GM18909 (cell line): Measurements from ENCODE around the gene C6orf47.
A peak's percentile ranks its signal among the peaks of the same experiment; 100 is the strongest.

Experiments
- ATAC-seq: cut with Tn5 transposase; IDR thresholded peaks from one replicate; pipeline ENCODE4 v1.9.1; 2021; ENCODE audit warnings: mild to moderate bottlenecking; ENCODE audit not compliant: unreplicated experiment, poor library complexity

Gene C6orf47

DNA sequence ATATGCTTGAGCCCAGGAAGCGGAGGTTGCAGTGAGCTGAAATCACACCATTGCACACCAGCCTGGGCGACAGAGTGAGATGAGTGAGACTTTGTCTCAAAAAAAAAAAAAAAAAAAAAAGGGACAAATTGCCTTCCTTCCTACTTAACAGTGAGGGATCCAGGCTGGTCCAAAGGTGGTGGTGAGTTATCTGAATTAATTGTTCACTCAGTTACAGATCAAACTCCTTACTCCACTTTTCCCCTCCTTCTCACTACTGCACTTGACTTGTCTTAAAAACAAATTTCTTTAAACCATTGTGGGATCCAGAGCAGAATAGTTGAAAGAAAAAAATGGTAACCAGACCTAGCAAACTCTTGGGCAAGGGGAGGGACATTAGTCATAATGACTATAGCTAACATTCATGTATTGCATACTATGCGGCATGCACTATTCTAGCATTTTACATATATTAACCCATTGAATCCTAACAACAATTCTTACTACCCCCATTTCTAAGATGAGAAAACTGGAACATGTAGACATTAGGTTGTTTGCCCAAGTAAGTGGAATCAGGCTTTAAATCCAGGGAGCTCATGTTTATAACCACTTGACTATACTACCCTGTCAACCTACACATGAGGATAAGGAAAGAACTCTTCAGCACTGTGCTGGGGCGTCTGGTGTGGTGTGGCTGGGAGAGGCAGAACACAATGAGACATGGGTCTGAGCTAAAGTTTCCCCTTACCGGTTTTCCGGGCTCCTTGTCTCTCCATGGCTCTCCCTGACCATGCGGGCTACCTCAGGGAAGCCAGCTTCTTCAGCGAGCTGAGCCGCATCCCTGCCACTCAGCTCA lies 2.8 kb upstream of the C6orf47 start:
- no peak for ATAC-seq

DNA sequence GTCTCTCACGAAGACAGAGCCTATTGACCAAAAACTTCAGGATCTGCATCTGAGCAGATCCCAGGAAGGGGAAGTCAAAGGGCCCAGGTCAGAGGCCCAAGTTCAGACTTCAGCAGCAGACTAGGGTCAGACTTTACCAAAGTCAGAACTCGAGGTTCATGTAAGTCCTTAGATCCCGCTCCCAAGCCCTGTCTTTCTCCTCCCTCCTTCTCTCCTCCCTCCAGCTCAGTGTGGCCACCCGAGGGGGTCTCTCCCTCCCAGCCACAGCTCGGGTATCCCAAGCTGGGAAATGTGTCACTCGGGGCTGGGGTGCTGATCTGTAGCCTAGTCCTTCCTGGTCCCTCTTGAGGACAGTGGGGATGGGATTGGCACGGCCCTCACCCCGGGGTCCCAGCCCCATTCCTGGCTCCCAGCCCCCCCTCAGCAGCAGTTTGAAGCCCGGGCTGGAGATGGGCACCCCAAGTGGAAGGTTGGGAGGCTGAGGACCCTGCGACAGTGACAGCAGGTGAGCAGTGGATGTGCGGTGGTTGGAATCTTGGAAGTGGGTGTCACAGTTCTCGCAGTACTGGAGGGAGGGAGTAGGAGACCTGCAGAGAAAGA lies 1.6 kb upstream of the C6orf47 start:
- no peak for ATAC-seq

DNA sequence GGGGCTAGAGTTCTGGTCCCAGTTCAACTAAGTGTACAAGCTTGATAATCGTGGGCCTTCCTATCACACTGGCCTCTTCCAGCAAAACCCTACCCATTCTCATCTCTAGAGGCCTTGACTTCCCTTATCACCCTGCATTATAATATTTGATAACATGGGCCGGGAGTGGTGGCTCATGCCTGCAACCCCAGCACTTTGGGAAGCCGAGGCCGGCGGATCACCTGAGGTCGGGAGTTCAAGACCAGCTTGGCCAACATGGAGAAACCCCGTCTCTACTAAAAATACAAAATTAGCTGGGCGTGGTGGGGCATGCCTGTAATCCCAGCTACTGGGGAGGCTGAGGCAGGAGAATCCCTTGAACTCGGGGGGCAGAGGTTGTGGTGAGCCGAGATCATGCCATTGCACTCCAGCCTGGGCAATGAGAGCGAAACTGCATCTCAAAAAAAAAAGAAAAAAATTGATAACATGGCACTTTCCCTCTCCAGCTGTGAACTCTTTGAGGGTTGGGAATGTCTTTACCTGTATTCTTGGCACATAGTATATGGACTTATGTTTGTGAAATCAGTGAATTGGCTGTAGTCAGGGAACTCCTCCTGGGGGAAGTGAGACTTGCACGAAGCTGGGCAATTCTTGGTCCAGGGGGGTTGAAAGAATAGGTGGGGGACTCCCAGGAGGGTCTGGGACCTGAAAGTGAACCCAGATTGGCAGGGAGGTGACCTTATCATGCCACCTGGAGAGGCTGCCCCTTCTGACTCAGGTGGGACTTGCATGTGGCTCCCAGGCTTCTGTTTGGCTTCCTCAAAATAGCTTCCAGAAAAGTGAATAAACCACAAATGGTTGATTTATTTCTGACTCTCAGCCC lies 915 bp upstream of the C6orf47 start:
- no peak for ATAC-seq

DNA sequence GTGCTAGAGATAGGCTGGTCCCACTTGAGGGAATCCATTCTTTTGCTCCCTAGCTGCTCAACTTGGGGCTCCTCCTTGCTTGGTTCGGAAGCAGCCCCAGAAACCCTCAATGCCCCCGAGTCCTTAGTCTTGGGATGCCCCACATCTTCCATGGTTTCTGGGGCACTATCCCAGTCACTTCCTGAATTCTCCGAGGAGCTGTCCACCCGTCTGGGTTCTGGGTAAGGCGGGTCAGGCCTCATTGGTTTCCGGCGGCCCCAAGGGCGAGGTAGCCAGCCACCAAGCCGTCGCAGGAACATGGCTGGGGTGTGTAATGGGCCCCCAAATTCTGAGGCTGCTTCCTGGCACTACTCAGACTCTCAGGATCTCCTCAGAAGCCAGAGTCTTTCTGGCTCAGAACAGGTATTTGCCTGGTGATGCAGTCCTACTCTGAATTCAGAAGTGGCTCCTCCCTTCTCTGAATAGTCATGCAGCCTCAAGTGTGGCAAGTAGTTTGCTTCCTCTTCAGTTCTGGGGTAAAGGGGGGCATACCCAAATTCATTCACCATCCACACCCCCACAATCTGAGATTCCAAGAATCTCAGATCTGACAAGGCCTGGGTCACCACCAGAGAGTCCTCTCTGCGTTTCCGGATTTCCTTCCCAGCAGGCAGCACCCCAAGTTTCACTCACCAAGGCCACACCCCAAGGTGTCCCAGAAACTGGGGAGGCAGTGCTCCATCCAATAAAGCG lies 763 bp downstream of the C6orf47 start:
- no peak for ATAC-seq

DNA sequence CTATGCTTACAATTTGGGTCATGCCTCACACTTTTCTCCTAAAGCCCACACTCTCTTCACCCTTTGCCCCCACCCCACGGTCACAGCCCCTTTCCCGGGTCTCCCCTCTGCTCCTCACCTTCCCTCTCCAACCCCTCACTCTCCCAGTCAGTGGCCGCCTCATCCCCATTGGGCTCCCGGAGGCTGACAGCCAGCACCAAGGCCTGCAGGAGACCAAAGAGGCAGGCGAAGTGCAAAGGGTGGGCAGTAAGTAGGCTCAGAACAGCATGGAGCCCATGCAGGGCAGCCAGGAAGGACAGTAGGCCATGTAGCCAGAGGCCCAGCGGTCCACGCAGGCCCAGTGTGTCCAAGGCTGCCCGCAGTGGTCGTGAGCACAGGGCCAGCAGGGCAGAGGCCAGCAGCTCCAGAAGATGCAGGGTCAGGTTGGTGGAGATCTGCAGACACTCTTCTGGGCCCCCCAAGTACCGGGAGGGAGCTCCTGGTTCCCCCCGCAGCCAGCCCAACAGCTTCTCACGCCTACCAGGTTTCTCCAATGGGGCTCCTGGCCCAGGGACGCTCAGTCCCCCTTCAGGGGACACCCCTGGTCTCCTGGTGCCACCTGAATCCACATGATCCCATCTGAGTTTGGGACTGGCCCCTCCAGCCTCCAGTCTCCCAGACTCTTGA lies 1.5 kb downstream of the C6orf47 start:
- ATAC-seq, result no peak

DNA sequence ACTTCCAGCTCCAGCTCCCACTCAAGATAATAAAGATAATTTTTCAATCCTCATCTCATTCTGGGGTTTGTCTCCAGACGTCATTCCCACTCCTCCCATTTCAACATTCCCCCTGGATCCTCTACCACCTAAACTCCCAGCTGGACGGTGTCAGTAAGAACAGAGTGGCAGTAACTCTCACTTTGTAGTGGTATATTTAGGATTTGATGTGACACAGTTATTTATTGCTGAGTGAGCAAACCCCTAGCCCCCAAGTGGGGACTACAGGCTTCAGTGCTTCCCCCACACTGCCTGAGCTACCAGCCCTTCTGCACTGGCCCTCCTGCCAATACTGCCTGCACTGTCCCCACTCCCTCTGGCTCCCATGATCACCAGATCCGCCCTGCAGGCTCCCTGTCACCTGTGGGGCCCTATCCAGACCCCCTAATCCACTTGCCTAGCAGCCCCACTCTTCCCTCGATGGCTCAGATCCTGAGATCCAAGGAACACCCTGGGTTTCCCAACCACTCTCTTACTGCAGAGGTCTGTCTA lies 2.4 kb downstream of the C6orf47 start:
- ATAC-seq, result no peak

DNA sequence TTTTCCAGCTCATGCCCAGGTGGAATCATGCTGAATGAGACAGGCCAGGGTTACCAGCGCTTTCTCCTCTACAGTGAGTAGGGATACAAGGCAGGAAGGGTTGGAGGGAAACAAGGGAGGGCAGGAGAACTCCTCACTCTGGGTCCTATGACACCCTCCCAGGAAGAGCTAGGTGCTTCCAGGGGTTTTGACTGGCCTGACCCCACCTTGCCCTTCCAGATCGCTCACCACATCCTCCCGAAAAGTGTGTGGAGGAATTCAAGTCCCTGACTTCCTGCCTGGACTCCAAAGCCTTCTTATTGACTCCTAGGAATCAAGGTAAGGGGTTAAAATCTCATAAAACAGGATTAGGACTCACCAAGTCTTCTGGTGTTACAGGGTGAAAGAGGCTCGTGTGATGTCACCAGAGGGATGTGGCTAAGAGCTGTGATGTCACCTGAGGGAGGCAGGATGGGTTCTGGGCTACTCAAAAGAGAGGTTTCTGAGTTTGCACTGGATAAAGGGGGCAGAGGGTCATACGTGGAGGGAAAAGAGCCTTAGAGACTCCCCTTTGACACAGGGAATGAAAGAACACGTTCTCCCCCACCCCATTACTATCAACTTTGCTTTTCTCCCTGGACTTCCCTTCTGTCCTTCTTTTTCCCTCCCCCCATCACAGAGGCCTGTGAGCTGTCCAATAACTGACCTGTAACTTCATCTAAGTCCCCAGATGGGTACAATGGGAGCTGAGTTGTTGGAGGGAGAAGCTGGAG lies 3.0 kb downstream of the C6orf47 start:
- no peak for ATAC-seq

DNA sequence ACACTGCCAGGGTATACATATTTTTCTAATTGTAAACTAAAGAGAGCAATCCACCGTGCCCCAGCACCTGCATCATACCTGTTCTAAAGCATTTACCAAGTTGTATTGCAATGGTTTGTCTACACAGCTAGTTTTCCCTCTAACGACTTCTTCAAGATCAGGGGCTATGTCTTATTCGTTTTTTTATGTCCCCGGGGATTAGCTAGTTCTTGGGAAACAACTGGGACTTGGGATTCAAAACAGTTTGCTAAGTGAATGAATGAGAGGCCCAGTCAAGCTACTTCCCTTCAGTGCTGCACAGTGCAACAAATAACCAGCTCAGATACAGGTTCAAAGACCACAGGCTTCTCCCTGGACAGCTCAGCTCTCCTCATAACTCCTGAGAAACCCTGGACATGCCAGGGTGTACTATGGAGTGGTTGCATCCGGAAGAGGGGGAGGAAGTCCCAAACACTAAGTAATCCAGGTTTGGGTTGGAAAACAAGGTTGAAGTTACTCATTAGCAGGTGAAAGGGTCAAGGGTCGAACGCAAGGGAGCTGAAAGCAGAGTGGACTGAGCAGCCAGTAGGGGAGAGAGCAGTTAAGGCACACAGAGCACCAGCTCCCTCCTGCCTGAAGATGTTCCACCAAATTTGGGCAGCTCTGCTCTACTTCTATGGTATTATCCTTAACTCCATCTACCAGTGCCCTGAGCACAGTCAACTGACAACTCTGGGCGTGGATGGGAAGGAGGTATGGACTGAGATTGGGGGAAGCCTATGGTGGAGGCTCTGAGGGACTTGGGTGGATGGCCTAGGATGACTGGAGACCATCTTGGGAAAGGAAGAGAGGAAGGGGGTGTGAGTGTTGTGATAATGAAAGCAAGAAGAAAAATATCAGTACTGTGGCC lies 5.0 kb downstream of the C6orf47 start, which contains the start of gene APOM:
Gene APOM (plus strand): TSS at position 546 of the 889 bp plus-strand sequence. CDS start 73 bp downstream, at position 619.
- ATAC-seq, result no peak

DNA sequence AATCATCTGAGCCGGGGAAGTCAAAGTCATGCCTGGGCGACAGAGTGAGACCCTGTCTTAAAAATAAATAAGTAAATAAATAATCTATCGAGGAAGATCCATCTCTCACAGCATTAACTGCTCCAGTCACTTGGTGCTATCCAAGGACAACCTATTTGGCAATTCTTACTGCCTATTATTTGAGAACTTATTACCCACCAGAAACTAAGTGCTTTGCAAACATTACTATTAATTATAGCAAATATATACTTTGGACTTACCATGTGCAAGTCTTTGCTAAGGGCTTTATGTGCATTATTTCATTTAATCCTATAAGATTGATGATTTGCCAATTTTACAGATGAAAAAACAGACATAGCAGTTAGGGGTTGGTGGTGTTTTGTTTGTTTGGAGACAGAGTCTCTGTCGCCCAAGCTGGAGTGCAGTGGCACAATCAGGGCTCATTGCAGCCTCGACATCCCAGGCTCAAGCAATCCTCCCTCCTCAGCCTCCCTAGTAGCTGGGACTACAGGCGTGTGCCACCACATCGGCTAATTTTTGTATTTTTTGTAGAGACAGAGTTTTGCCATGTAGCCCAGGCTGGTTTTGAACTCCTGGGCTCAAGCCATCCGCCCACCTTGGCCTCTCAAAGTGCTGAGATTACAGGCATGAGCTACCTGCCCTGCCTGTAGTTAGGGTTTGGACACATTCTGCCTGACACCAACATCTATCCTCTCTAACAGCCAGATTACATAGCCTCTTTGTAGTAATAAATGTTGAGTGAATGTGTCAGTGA lies 5.8 kb downstream of the C6orf47 start:
- no peak for ATAC-seq

DNA sequence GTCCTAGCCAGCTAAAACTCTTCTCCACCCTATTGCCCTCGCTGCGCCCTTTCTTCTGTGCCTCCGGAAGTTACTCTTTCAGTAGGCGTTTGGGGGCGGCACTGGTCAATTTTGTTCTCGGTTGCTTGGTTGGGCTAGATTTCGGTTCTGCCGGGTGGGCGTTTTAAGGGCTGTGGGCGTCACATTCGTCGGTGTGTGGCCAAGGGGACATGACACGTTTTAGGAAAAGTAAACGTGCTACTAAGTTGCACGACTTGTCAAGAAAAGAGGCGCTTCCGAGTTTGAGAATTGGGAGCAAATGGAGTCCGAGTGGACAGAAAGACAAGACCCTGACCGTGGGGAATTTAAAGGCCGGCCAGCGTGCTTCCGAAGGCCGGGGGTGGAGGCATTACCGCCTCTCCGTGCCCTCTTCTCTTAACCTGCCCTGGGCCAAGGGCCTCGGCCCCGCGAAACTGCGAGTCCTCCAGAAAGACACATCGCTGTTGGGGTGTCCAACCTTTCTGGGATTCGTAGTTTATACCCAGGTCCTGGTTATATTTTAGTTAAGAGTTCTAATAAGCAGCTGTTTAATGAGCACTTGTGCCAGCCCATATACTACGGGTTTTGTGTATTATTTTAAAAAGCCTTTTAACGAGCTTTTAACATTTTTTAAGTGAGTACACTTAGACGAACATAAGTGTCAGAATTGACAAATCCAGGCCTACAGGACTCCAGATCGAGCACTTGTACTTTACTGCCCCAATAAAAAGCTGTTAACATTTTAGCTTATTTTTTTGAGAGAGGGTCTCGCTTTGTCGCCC lies 7.5 kb downstream of the C6orf47 start:
- peak; percentile 63 for ATAC-seq

DNA sequence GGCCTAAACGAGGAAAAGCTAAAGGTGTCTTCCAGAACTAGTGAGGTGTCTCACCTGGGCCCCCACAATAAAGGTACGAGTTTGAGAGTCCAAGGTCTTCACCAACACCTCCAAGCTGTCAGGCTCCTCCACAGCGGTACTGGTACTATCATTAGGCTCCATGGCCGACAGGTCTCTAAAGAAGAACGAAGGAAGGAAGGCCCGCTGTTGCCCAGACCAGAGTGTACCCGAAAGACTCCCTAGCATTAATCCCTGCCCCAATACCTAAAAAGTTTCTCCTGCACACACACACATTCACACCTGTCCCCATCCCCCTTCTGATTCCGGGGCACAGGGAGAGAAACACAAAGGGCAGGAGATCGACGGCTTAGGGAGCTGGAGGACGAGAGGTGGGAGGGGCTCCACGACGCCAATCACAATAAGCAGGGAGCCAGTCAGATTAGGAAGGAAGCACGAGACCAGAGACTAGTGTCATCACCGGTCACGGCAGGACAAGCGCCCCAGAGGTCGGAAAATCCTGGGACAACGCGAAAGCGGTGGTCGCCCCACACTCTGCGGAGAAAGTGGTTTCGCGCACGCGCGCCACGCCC lies 8.9 kb downstream of the C6orf47 start:
- peak; percentile 30 for ATAC-seq

DNA sequence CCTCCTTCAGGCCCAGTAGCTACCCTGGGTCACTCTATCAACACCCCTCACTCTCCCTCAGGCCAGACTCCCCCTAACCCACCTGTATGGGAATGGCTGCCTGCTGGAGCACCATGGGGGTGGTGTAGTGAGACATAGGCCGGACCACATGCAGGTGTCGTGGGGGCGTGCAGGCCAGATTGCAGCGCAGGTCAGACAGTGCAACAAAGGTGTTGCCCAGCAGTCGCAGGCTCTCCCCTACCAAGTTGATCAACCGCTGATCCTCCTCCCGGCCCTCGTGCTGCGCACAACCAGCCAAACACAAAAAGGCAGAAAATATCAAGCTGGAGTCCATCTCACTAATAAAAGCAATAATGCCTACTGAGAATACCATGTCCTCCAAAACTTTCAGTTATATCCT lies 15.3 kb downstream of the C6orf47 start:
- no peak for ATAC-seq

DNA sequence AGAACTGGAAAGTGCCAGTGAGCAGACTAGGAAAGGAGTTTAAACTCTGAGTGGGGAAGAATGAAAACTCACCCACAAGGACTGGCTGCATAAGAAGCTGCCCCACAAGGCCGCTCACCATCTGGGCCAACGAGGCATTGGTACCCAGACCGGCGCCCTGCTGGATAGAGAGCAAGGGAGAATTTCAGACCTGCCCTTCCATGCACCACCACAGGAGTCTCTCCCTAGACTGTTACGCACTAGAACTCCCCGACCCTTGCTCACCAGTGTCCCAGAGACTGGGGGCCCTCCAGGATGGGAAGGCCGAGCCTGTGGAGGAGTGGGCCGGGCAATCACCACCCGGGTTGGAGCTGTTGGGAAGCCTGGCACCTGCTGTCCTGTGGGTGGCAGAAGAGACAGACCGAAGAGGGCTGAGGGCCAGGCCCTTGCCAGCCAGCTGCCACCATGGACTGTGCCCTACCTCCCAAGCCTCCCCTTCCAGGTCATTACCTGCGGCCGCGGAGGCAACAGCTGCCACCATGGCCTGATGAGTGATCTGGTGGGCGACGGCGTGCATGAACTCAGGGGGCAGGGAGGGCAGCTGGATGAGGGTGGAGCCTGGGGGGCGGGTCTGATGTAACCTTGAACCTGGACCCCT lies 16.6 kb downstream of the C6orf47 start:
- no peak for ATAC-seq

DNA sequence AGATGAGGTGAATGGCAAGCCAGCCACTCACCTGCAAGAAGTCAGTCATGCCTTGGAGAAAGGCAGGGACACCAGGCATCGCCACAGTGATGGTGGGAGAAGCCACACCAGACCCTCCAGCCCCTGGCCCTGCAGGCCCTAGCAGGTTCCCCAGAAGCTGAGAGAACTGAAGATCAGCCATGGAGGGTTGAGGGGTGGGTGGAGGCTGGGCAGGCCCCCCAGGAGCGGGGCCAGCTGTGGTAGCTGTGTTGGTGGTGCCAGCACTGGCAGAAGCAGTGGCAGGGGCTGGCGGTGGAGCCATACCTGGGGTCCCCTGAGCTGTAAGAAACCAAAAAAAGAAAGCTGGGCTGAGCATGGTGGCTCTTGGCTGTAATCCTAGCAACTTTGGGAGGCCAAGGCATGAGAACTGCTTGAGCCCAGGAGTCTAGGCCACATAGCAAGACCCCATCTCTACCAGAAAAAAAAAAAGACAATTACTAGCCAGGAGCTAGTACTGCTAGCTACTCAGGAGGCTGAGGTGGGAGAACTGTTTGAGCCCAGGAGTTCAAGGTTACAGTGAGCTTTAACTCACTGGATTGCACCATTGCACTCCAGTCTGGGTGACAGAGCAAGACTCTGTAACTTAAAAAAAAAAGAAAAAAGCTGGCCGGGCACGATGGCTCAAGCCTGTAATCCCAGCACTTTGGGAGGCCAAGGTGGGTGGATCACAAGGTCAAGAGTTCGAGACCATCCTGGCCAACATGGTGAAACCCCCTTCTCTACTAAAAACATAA lies 17.6 kb downstream of the C6orf47 start:
- no peak for ATAC-seq

DNA sequence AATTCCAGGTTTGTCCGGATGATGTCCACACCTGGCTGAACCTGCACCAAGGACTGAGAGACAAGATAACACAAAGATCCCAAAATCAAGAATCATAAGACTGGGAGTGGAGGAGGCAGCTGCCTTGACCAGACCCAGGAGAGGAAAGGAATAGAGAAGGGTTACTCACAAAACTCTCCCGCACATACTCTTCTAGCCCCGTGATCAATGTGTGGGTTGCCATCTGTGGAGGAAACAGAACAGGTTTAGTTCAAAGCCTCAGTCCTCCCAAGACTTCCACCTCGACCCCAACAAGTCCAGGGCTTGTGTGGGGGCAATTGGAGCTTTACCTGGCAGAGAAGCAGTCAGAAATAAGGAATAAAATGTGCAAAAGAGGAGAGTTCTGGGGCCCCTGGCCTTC lies 19.2 kb downstream of the C6orf47 start:
- ATAC-seq, result no peak
